ENCODE results near the gene HIVEP3. TPM values are rescaled to one million over a fixed set of nuclear protein-coding genes. Genes with fewer than 3 reads are reported as not detected.
A peak's percentile ranks its signal among the peaks of the same experiment; 100 is the strongest.

HIVEP3 gene
- total RNA-seq, 4 donors from 2014 or later = 4.6 to 8.3 (median 6.5) TPM

- no peak overlapping the region for H3K4me3 ChIP-seq
- H3K27ac ChIP-seq = no peak overlapping the region
- TF ChIP-seq POLR2A (IDR thresholded peaks at IDR 0.05) (no peak), CTCF (IDR thresholded peaks at IDR 0.05) (no peak)
- peaks cover 0 to 12% (median 7%) of the 10 kb centered on the region in 4 donors for H3K4me1 ChIP-seq
- no peaks in the 10 kb centered on the region for H3K9me3 ChIP-seq
- H3K27me3 ChIP-seq = no peaks in the 10 kb centered on the region
- no peak for DNase-seq
- H3K36me3 ChIP-seq = no peaks in the 10 kb centered on the region
Observed at GRCh38 chr1:41682149-41682548, 236.6 kb downstream of the HIVEP3 start.

- peaks cover 0 to 12% (median 7%) of the 10 kb centered on the region in 4 donors for H3K4me1 ChIP-seq
- no peak overlapping the region for H3K4me3 ChIP-seq
- DNase-seq = no peak
- no peaks in the 10 kb centered on the region for H3K36me3 ChIP-seq
- TF ChIP-seq POLR2A (IDR thresholded peaks at IDR 0.05) (no peak), CTCF (IDR thresholded peaks at IDR 0.05) (no peak)
- H3K9me3 ChIP-seq = no peaks in the 10 kb centered on the region
- H3K27ac ChIP-seq = no peak overlapping the region
- H3K27me3 ChIP-seq = no peaks in the 10 kb centered on the region
Observed at GRCh38 chr1:41681331-41682098, 237.2 kb downstream of the HIVEP3 start.

- DNase-seq = no peak
- H3K27me3 ChIP-seq = no peaks in the 10 kb centered on the region
- no peak overlapping the region for H3K27ac ChIP-seq
- TF ChIP-seq POLR2A (IDR thresholded peaks at IDR 0.05) (no peak), CTCF (IDR thresholded peaks at IDR 0.05) (no peak)
- H3K9me3 ChIP-seq = no peaks in the 10 kb centered on the region
- H3K4me1 ChIP-seq = peaks cover 0 to 12% (median 7%) of the 10 kb centered on the region in 4 donors
- H3K36me3 ChIP-seq = no peaks in the 10 kb centered on the region
- no peak overlapping the region for H3K4me3 ChIP-seq
Observed at GRCh38 chr1:41679994-41680393, 238.7 kb downstream of the HIVEP3 start.

GRCh38 chr1:41679531-41679930, 239.2 kb downstream of the HIVEP3 start:
- H3K27ac ChIP-seq = no peak overlapping the region
- no peaks in the 10 kb centered on the region for H3K27me3 ChIP-seq
- no peak for TF ChIP-seq CTCF (IDR thresholded peaks at IDR 0.05)
- TF ChIP-seq POLR2A (IDR thresholded peaks at IDR 0.05) = no peak
- no peak for DNase-seq
- no peaks in the 10 kb centered on the region for H3K36me3 ChIP-seq
- H3K4me3 ChIP-seq = no peak overlapping the region
- H3K9me3 ChIP-seq = no peaks in the 10 kb centered on the region
- peaks cover 0 to 12% (median 7%) of the 10 kb centered on the region in 4 donors for H3K4me1 ChIP-seq

GRCh38 chr1:41678111-41678878, 240.4 kb downstream of the HIVEP3 start:
- no peaks in the 10 kb centered on the region for H3K27me3 ChIP-seq
- H3K27ac ChIP-seq = peak overlapping the region in 1 of 4 donors; percentile 35
- H3K9me3 ChIP-seq = no peaks in the 10 kb centered on the region
- H3K4me1 ChIP-seq = peaks cover 0 to 9% (median 7%) of the 10 kb centered on the region in 4 donors
- peak in 1 of 3 donors; percentile 52 for DNase-seq
- TF ChIP-seq POLR2A (IDR thresholded peaks at IDR 0.05) = no peak
- no peak for TF ChIP-seq CTCF (IDR thresholded peaks at IDR 0.05)
- H3K36me3 ChIP-seq = no peaks in the 10 kb centered on the region
- H3K4me3 ChIP-seq = no peak overlapping the region
